B cell (primary cell): ENCODE data around the gene RBM33. TPM values are rescaled to one million over a fixed set of nuclear protein-coding genes. Genes with fewer than 3 reads are reported as not detected.

ENCODE experiments used
- ATAC-seq: fragments of 200-7000 bp; cut with Tn5 transposase; one replicate; pipeline ENCODE4 v1.10.0; 2021; ENCODE audit warnings: low read depth, mild to moderate bottlenecking, moderate number of reproducible peaks, moderate library complexity
- CTCF ChIA-PET: fragments of 350-600 bp; sonication (Branson Sonifier 250); formaldehyde crosslinking; loops from one replicate; lab custom pipeline; 2021; ENCODE audit warnings: antibody characterized with exemption, inconsistent platforms; lab: Charles Lee
- POLR2A ChIA-PET: fragments of 350-600 bp; sonication (Branson Sonifier 250); formaldehyde crosslinking; loops from one replicate; lab custom pipeline; 2021; ENCODE audit warnings: antibody characterized with exemption; lab: Charles Lee
- DNase-seq: peaks from one replicate; pipeline ENCODE4 v3.0.0; 2013
- H2AFZ ChIP-seq: 2 replicates; pipeline ENCODE4 v1.6.1; 2012; ENCODE audit warnings: mild to moderate bottlenecking, low read depth, low read length; ENCODE audit not compliant: insufficient read depth, poor library complexity, severe bottlenecking
- H3K27ac ChIP-seq, 2 donors: 1 replicate in 1 of 2; 2 replicates in 1 of 2; pipeline ENCODE4 v1.5.1; 2012 to 2013; ENCODE audit warnings: low read length in 2 of 2, mild to moderate bottlenecking in 2 of 2, moderate library complexity in 1 of 2
- H3K27me3 ChIP-seq, 4 experiments: fragments of 200-600 bp in 1 of 4; sonication (generic) in 1 of 4; replicated peaks in 1 of 4; 1 replicate in 2 of 4; 2 replicates in 2 of 4; pipeline versions ENCODE4 v1.6.1 to v1.7.0; 2013 to 2016; ENCODE audit warnings: low read length in 3 of 4, mild to moderate bottlenecking in 2 of 4, mixed read lengths in 1 of 4, moderate library complexity in 1 of 4; ENCODE audit not compliant: insufficient read depth in 4 of 4, control insufficient read depth in 3 of 4; ENCODE audit errors: control extremely low read depth in 1 of 4
- H3K36me3 ChIP-seq, 2 experiments: replicated peaks in 1 of 2; 1 replicate in 1 of 2; 2 replicates in 1 of 2; pipeline versions ENCODE4 v1.6.1 to v1.7.1; 2013; ENCODE audit warnings: low read length in 1 of 2; ENCODE audit not compliant: insufficient read depth in 2 of 2, control insufficient read depth in 1 of 2; ENCODE audit errors: control extremely low read depth in 1 of 2, extremely low read depth in 1 of 2
- H3K4me1 ChIP-seq, 2 donors: fragments of 200-600 bp in 1 of 2; sonication (generic) in 1 of 2; 1 replicate in 1 of 2; 2 replicates in 1 of 2; pipeline versions ENCODE4 v1.5.1 to v1.6.1; 2013 to 2017; ENCODE audit warnings: low read length in 2 of 2; ENCODE audit not compliant: control insufficient read depth in 2 of 2, insufficient read depth in 2 of 2
- H3K4me2 ChIP-seq: replicated peaks from 2 replicates; pipeline ENCODE3; 2012; ENCODE audit warnings: mild to moderate bottlenecking, low read depth, low read length; ENCODE audit not compliant: poor library complexity, severe bottlenecking
- H3K4me3 ChIP-seq, 5 experiments: fragments of 200-600 bp in 1 of 5; sonication (generic) in 1 of 5; 1 replicate in 3 of 5; 2 replicates in 2 of 5; pipeline versions ENCODE4 v1.5.1 to v1.7.0; 2011 to 2016; ENCODE audit warnings: low read length in 4 of 5, mild to moderate bottlenecking in 4 of 5, low read depth in 2 of 5, control low read depth in 1 of 5, moderate library complexity in 1 of 5; ENCODE audit not compliant: insufficient read depth in 1 of 5; ENCODE audit errors: control extremely low read depth in 1 of 5, extremely low read depth in 1 of 5
- H3K79me2 ChIP-seq: fragments of 200-600 bp; sonication (generic); one replicate; pipeline ENCODE4 v1.6.0; 2016; ENCODE audit warnings: low read length; ENCODE audit not compliant: control insufficient read depth, insufficient read depth
- H3K9ac ChIP-seq: fragments of 200-600 bp; sonication (generic); 2 replicates; pipeline ENCODE4 v1.6.1; 2017; ENCODE audit warnings: mild to moderate bottlenecking, low read length, moderate library complexity
- H3K9me3 ChIP-seq, 3 donors: one replicate each; pipeline versions ENCODE4 v1.6.1 to v1.7.1; 2013; ENCODE audit warnings: low read length in 2 of 3; ENCODE audit not compliant: control insufficient read depth in 2 of 3, insufficient read depth in 1 of 3; ENCODE audit errors: control extremely low read depth in 1 of 3
- H4K20me1 ChIP-seq: 2 replicates; pipeline ENCODE4 v1.6.0; 2012; ENCODE audit warnings: mild to moderate bottlenecking, low read length; ENCODE audit not compliant: insufficient read depth, control insufficient read depth, poor library complexity, severe bottlenecking
- H3K27ac Mint-ChIP-seq: one replicate; pipeline ENCODE4 v1.8.0; 2021; ENCODE audit warnings: mixed read lengths
- H3K27me3 Mint-ChIP-seq: one replicate; pipeline ENCODE4 v1.8.0; 2021; ENCODE audit warnings: mixed read lengths
- H3K4me1 Mint-ChIP-seq: one replicate; pipeline ENCODE4 v1.8.0; 2021; ENCODE audit warnings: mixed read lengths
- H3K4me3 Mint-ChIP-seq: one replicate; pipeline ENCODE4 v1.8.0; 2021; ENCODE audit warnings: mixed read lengths
- H3K9me3 Mint-ChIP-seq: one replicate; pipeline ENCODE4 v1.8.0; 2022; ENCODE audit warnings: mixed read lengths; ENCODE audit not compliant: insufficient read depth
- EZH2 ChIP-seq: IDR thresholded peaks from 2 replicates; pipeline ENCODE4 v1.6.1; 2012; ENCODE audit warnings: borderline replicate concordance, low read depth, mild to moderate bottlenecking, moderate library complexity, low read length; ENCODE audit not compliant: insufficient read depth, poor library complexity, severe bottlenecking
- WGBS: methylation state at CpG from one replicate; pipeline ENCODE4 v1.1.5; 2013; ENCODE audit warnings: missing lambda C conversion rate; ENCODE audit not compliant: insufficient coverage; 5-methylcytosine and 5-hydroxymethylcytosine counted together
- intact Hi-C: fragments of 100-400 bp; cut with micrococcal nuclease; formaldehyde crosslinking; loops from one replicate; pipeline ENCODE4 v1.10.0; 2022
- polyA plus RNA-seq: library from polyadenylated mRNA; depleted of rRNA; stranded (reverse); fragments of >200 nt; gene quantifications from 2 replicates; pipeline ENCODE4 v1.2.3, GENCODE V29; 2012
- total RNA-seq, 2 donors: library from RNA; stranded (reverse); fragments of 120-200 nt in 1 of 2; gene quantifications; 1 replicate in 1 of 2; 2 replicates in 1 of 2; pipeline versions ENCODE4 v1.2.3 to v1.2.4, GENCODE V29; 2013 to 2022
- TF ChIP-seq, protein P1 (sequence below): fragments of 200-600 bp; IDR thresholded peaks from one replicate; pipeline ENCODE4 v1.8.0; 2022; ENCODE audit warnings: antibody characterized with exemption, mild to moderate bottlenecking

Gene RBM33
- total and polyA plus RNA-seq, 2 donors (not counting 1 experiment from before 2014, with no cell fraction given), result 33.5 to 189 TPM

DNA sequence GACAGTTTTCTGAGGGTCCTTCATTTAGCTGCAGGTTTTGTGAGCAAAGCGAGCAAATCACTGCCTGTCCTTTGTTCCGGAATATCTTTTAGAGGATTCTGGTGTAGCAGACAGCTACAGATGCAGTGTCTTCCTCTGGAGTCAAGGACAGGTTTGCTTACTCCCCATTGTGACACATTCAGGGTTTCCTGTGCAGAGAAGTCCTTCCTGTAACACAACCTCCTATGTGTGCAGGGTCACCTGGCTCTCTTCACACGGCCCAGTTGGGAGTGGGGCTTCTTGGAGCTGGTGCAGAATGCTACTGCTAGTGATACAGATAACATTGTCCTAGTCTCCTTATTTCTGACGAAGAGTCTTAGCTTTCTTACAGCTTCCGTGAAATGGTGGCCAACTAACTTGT, 47.9 kb downstream of the RBM33 start:
- Mint-ChIP-seq H3K27ac (no peak overlapping the region), H3K4me3 (no peak overlapping the region)
- no peak overlapping the region for H3K4me3 ChIP-seq

DNA sequence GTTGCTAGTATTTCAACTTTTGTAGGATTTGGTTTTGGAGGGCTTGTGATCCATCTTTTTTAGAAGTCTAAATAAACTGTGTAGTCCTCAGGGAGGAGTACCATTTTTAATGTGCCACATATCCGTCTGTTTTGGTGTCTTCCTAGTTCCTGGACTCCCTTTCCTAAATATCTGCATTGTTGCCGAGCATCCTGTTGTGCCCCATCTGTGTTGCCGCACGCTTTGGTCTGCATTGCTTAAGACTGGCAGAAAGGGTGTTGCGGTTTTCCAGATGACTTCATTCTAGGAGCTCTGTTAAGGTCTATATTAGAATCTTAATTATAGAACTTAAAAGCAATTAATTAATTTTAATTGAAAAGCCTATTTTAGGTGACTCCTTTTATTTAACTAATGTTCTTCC, 49.4 kb downstream of the RBM33 start:
- intact Hi-C loops, result no loop called here
- no peak overlapping the region for H3K4me2 ChIP-seq
- ATAC-seq, result no peak
- H3K79me2 ChIP-seq, result peaks cover 91% of the 10 kb centered on the region
- H3K27me3 Mint-ChIP-seq, result no peaks in the 10 kb centered on the region
- no peaks in the 10 kb centered on the region for H3K27me3 ChIP-seq
- no peak overlapping the region for H2AFZ ChIP-seq
- no peak overlapping the region for H3K27ac ChIP-seq
- H3K4me3 ChIP-seq, result no peak overlapping the region
- 80% methylated on average over 1 of the region's 5 CpGs for WGBS
- H3K36me3 ChIP-seq, result peaks cover 3 to 4% of the 10 kb centered on the region in 2 experiments
- no peak for TF ChIP-seq EZH2
- TF ChIP-seq, protein P1, sequence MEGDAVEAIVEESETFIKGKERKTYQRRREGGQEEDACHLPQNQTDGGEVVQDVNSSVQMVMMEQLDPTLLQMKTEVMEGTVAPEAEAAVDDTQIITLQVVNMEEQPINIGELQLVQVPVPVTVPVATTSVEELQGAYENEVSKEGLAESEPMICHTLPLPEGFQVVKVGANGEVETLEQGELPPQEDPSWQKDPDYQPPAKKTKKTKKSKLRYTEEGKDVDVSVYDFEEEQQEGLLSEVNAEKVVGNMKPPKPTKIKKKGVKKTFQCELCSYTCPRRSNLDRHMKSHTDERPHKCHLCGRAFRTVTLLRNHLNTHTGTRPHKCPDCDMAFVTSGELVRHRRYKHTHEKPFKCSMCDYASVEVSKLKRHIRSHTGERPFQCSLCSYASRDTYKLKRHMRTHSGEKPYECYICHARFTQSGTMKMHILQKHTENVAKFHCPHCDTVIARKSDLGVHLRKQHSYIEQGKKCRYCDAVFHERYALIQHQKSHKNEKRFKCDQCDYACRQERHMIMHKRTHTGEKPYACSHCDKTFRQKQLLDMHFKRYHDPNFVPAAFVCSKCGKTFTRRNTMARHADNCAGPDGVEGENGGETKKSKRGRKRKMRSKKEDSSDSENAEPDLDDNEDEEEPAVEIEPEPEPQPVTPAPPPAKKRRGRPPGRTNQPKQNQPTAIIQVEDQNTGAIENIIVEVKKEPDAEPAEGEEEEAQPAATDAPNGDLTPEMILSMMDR, result no peak
- peaks cover 64% of the 10 kb centered on the region for H3K4me1 Mint-ChIP-seq
- H3K4me1 ChIP-seq, result no peaks in the 10 kb centered on the region
- no peaks in the 10 kb centered on the region for H3K9me3 ChIP-seq
- POLR2A ChIA-PET, result interaction anchor here (0.7 kb wide), 1 partner anchor 87 kb away, joined by 3 read pairs; no protein-coding TSS in a partner anchor
- CTCF ChIA-PET, result no interaction called here
- no peak for DNase-seq
- H3K9me3 Mint-ChIP-seq, result no peaks in the 10 kb centered on the region
- H3K4me3 Mint-ChIP-seq, result no peak overlapping the region
- H3K27ac Mint-ChIP-seq, result no peak overlapping the region
- no peak overlapping the region for H3K9ac ChIP-seq
- H4K20me1 ChIP-seq, result peaks cover 82% of the 10 kb centered on the region

More for the DNA sequence above, 47.9 kb downstream of the RBM33 start:
- TF ChIP-seq, protein P1, result no peak
- no peak for TF ChIP-seq EZH2
- Histone ChIP-seq H2AFZ (no peak overlapping the region), H3K36me3 (peaks cover 0 to 3% of the 10 kb centered on the region in 2 experiments), H3K9me3 (no peaks in the 10 kb centered on the region), H4K20me1 (peaks cover 69% of the 10 kb centered on the region), H3K27me3 (no peaks in the 10 kb centered on the region), H3K9ac (no peak overlapping the region), H3K4me1 (no peaks in the 10 kb centered on the region), H3K27ac (no peak overlapping the region), H3K4me2 (no peak overlapping the region), H3K79me2 (peaks cover 79% of the 10 kb centered on the region)
- POLR2A ChIA-PET, result no interaction called here
- no peak for ATAC-seq
- DNase-seq, result no peak
- no peaks in the 10 kb centered on the region for H3K27me3 Mint-ChIP-seq
- peaks cover 63% of the 10 kb centered on the region for H3K4me1 Mint-ChIP-seq
- WGBS, result 70% methylated on average over 3 of the region's 5 CpGs
- H3K9me3 Mint-ChIP-seq, result no peaks in the 10 kb centered on the region
- CTCF ChIA-PET, result interaction anchor here (1.9 kb wide), 1 partner anchor 75 kb away, joined by 7 read pairs; no protein-coding TSS in a partner anchor
- intact Hi-C loops, result no loop called here
